Activated CD8-positive, alpha-beta memory T cell treated with anti-CD3 and anti-CD28 coated beads for 36 hours (primary cell): ENCODE measurements around the gene TNS4. TPM values are rescaled to one million over a fixed set of nuclear protein-coding genes. Genes with fewer than 3 reads are reported as not detected.

Source experiments
- CTCF ChIA-PET: fragments of 350-600 bp; sonication (Branson Sonifier 250); formaldehyde crosslinking; loops from one replicate; lab custom pipeline; 2021; ENCODE audit warnings: antibody characterized with exemption; lab: Charles Lee
- POLR2A ChIA-PET: fragments of 350-600 bp; sonication (Branson Sonifier 250); formaldehyde crosslinking; loops from one replicate; lab custom pipeline; 2021; ENCODE audit warnings: antibody characterized with exemption; lab: Charles Lee
- total RNA-seq, 2 experiments: library from RNA; stranded (reverse); gene quantifications; one replicate each; pipeline ENCODE4 v1.2.3, GENCODE V29; 2021

Gene TNS4
- total RNA-seq, 2 experiments from 2014 or later = 4.7 to 5.1 TPM

- ChIA-PET POLR2A (interaction anchor here (0.7 kb wide), 1 partner anchor 112 kb away, joined by 3 read pairs; no protein-coding TSS in a partner anchor), CTCF (interaction anchor here (0.7 to 2.9 kb wide), 15 partner anchors 12 to 117 kb away, joined by 3 to 33 read pairs (median 4); no protein-coding TSS in a partner anchor)
These were observed 58.0 kb downstream of the TNS4 start, which contains the start of gene IGFBP4 for GRCh38 chr17:40443196-40443987. TSS of gene IGFBP4 (plus strand) at chr17:40443450. CDS start at chr17:40443736, 286 bp downstream.

- ChIA-PET CTCF (interaction anchor here (0.7 to 2.9 kb wide), 7 partner anchors 11 to 90 kb away, joined by 3 to 33 read pairs (median 4); no protein-coding TSS in a partner anchor), POLR2A (interaction anchor here (0.7 kb wide), 2 partner anchors 113 to 211 kb away, joined by 3 read pairs; no protein-coding TSS in a partner anchor)
These were observed 58.8 kb downstream of the TNS4 start for GRCh38 chr17:40442392-40443195.

DNA sequence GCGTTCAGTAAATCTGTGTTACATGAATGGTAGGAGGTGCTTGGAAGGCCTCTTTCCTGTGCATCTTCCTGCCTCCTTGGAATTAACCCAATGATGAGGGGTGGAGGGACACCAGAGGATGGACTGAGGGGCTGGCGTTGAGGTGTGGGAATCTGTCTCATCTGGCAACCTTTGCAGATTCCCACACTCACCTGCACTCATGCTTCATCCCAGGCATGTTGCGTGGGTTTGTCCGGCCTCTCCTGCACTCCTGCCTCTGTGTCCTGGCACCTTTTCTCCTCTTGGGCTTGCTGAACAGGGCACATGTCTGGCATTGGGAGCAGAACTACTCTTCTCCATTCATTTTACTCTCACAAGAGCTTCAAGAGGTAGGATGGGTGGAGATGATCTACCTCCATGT, 61.3 kb downstream of the TNS4 start:
- ChIA-PET POLR2A (no interaction called here), CTCF (interaction anchor here (0.8 to 1.8 kb wide), 2 partner anchors 77 to 97 kb away, joined by 3 to 5 read pairs; no protein-coding TSS in a partner anchor)

GRCh38 chr17:40437095-40437732, 64.2 kb downstream of the TNS4 start:
- ChIA-PET CTCF (no interaction called here), POLR2A (no interaction called here)

DNA sequence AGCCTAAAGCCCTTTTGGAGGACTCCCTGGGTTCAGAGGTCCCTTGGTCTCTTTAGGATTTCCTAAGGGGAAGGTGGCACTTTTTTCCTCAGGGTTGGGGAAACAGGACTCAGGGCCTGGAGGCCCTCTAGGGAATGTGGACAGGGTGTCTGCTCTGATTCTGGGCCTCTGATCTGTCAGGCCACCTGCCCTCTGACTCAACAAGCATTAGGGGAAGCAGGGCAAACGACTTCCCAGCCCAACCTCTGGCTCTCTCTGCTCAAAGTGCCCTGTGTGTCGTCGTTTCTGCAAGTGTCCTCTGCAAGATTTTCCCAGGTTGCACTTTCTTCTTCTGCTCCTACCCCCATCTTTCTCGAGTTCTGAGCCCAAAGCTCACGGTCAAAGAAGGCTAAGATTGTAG, 64.8 kb downstream of the TNS4 start:
- ChIA-PET CTCF (no interaction called here), POLR2A (no interaction called here)

DNA sequence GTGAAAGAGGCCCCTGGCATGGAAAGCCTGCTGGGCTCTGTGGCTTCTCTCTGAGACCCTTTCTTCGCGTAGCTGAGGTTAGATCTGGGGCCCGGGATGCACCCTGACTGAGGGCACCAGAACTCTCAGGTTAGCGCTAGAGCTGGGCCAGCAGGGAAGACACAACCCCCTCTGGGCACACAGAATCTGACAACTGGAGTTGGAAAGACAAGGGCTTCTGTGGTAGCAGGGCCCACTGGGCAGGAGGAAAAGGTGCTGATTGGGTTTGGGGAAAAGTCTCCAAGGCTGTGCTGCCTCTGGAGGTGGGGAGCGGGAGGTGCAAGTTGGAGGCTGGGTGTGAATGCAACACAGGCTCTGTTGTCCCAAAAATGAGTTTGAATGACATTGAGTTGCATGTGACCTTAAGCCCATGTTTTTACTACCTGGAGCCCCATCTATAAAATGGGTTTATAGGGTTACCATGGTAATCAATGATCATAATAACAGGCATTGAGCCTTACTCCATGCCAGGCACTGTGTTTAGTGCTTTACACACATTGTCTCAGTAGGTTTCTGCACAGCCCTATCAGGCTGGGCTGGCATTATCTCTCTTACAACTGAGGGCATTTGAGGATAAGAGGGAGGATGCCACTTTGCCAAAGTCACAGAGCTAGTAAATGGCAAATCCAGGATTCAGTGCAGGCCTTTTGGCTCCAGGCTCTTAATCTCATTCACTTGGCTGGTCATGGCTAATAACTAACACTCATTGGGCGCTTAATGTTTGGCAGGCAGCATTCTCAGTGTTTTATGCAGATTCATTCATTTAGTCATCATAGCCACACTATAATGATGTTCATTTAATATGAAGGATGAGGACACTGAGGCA, 67.6 kb downstream of the TNS4 start:
- ChIA-PET POLR2A (no interaction called here), CTCF (interaction anchor here (1.1 kb wide), 1 partner anchor 76 kb away, joined by 3 read pairs; no protein-coding TSS in a partner anchor)

GRCh38 chr17:40432864-40433528, 68.4 kb downstream of the TNS4 start:
- CTCF ChIA-PET = no interaction called here
- POLR2A ChIA-PET = no interaction called here

DNA sequence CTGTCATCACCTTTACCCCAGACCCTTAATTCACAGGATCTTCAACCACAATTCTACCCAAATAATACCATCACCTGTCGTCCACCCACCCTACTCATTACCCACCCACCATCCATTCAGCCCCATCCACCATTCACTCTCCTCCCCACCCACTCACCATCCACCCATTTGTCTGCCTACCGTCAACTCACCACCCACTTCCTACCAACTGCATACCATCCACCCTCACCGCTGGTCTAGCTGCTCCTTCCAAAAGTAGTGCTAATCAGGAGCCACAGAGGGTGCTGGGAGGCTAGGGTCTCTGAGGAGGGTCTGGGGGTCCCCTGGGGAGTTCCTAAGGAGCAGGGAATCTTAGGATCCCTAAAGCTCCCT, 70.2 kb downstream of the TNS4 start:
- ChIA-PET CTCF (interaction anchor here (0.6 to 1.6 kb wide), 7 partner anchors 10 to 233 kb away, joined by 3 to 4 read pairs (median 3); partner anchors contain the start of gene TOP2A), POLR2A (no interaction called here)

DNA sequence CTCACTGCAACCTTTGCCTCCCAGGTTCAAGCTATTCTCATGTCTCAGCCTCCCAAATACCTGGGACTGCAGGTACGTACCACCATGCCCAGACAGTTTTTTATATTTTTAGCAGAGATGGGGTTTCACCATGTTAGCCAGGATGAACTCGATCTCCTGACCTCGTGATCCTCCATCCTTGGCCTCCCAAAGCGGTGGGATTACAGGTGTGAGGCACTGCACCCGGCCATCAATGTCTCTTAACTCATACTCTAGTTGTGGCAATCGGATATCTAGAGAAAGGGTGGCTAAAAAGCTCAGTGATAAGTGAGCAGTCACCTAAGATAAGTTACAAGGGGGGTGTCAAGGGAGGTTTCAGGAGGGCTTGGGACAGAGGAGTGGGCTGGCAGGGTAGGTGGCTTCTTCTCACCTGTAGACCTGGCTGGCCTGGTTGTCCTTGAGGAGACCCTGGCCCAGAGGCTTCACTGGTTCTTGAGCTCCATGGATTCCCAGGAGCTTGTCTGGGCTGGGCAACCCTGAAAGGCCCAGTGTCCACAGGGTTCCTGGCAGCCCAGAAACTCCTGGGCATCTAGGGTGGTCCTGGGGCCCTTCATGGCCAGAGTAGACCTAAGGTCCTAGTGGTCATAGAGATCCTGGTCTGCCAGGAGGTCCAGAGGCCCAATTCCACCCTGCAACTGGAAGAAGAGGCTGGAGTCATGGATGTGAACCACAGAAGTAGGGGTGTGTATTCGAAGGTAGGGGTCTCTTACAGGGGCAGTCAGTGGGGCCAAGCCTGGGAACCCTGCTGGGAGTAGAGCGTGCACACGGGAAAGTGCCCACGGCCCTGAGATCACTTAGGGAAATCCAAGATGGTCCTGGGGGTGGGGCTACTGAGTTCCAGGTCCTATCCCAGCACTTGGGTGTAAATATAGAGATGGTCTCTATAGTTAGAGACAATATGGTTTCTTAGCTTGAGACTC, 70.9 kb downstream of the TNS4 start:
- ChIA-PET POLR2A (interaction anchor here (0.7 kb wide), 1 partner anchor 103 kb away, joined by 4 read pairs; no protein-coding TSS in a partner anchor), CTCF (interaction anchor here (0.6 to 1.6 kb wide), 5 partner anchors 12 to 232 kb away, joined by 3 to 4 read pairs (median 3); partner anchors contain the start of gene TOP2A)

- ChIA-PET CTCF (interaction anchor here (0.6 to 1.6 kb wide), 9 partner anchors 9 to 133 kb away, joined by 3 to 4 read pairs (median 3); partner anchors contain the start of genes IGFBP4 and TOP2A), POLR2A (interaction anchor here (0.5 to 1.2 kb wide), 4 partner anchors 9 to 138 kb away, joined by 3 to 4 read pairs (median 3); partner anchors contain the start of gene TOP2A)
These were observed 74.4 kb downstream of the TNS4 start for GRCh38 chr17:40427002-40427491.

Other genes with a start within 250 kb of the TNS4 start
- gene CDC6, start 213.7 kb downstream of the TNS4 start, total RNA-seq = 100 to 1,000 TPM; 121 to 127 TPM
- gene RARA, start 192.4 kb downstream of the TNS4 start, total RNA-seq = 10 to 100 TPM; 28.6 to 29.7 TPM
- gene GJD3, start 136.9 kb downstream of the TNS4 start, total RNA-seq = not detected
- gene TOP2A, start 83.7 kb downstream of the TNS4 start, total RNA-seq = 100 to 1,000 TPM; 159 to 160 TPM
- gene IGFBP4, start 58.2 kb downstream of the TNS4 start, total RNA-seq = 1 to 10 TPM; 1.9 to 2.0 TPM
- gene CCR7, start 63.8 kb upstream of the TNS4 start, total RNA-seq = 100 to 1,000 TPM; 120 to 125 TPM
- 100 to 1,000 TPM in 1 of 2 experiments, 10 to 100 TPM in 1; 97.7 to 106 TPM for gene SMARCE1, start 146.2 kb upstream of the TNS4 start, total RNA-seq
- not detected for gene KRT222, start 163.6 kb upstream of the TNS4 start, total RNA-seq
- gene KRT24, start 202.1 kb upstream of the TNS4 start, total RNA-seq = not detected